Right lobe of liver (tissue), 6 donors: Measurements from ENCODE around the gene PRPF39. TPM values are rescaled to one million over a fixed set of nuclear protein-coding genes. Genes with fewer than 3 reads are reported as not detected.
A peak's percentile ranks its signal among the peaks of the same experiment; 100 is the strongest.

ENCODE experiments used
- ATAC-seq, 4 donors: fragments of 200-7000 bp; cut with Tn5 transposase; one replicate each; pipeline ENCODE4 v1.9.1; 2020; ENCODE audit warnings: mild to moderate bottlenecking in 4 of 4, moderate library complexity in 4 of 4
- DNase-seq, 3 donors: peaks; one replicate each; pipeline ENCODE4 v3.0.0-alpha.2; 2020
- H3K27ac ChIP-seq, 3 donors: fragments of 200-600 bp; one replicate each; pipeline ENCODE4 v1.8.0; 2022
- H3K27me3 ChIP-seq, 2 donors: fragments of 200-600 bp; one replicate each; pipeline ENCODE4 v1.8.0; 2022
- H3K36me3 ChIP-seq, 4 donors: fragments of 200-600 bp; sonication (generic) in 1 of 4; one replicate each; pipeline versions ENCODE4 v1.5.1 to v1.8.0; 2017 to 2022; ENCODE audit warnings: control low read depth in 1 of 4
- H3K4me1 ChIP-seq, 4 donors: fragments of 200-600 bp; sonication (generic) in 1 of 4; one replicate each; pipeline versions ENCODE4 v1.5.1 to v1.8.0; 2017 to 2022; ENCODE audit warnings: control low read depth in 1 of 4
- H3K4me3 ChIP-seq, 3 donors: fragments of 200-600 bp; one replicate each; pipeline ENCODE4 v1.8.0; 2022
- H3K9me3 ChIP-seq, 4 donors: fragments of 200-600 bp; sonication (generic) in 1 of 4; one replicate each; pipeline versions ENCODE4 v1.5.1 to v1.8.0; 2017 to 2022; ENCODE audit warnings: control low read depth in 1 of 4
- POLR2A ChIP-seq: fragments of 450-650 bp; IDR thresholded peaks from one replicate; pipeline ENCODE4 v1.6.1; 2017; ENCODE audit warnings: antibody characterized with exemption, mild to moderate bottlenecking
- WGBS: methylation state at CpG from one replicate; pipeline ENCODE4 v1.1.6; 2018; ENCODE audit warnings: low coverage, low lambda C conversion rate; ENCODE audit not compliant: insufficient coverage; ENCODE audit errors: missing lambda C conversion rate; 5-methylcytosine and 5-hydroxymethylcytosine counted together
- intact Hi-C, 2 donors: fragments of 100-400 bp; cut with DNase I; formaldehyde crosslinking; loops; one replicate each; pipeline versions ENCODE4 v1.11.2 to v1.14.1; 2022
- total RNA-seq, 6 experiments: library from RNA; depleted of rRNA in 2 of 6; stranded (reverse); fragments of >200 nt in 2 of 6; fragmentation: NEBNext Ultra II Directional in 3 of 6; extraction: Animal tissue kit (Norgen Biotek cat#: 25700) in 3 of 6; gene quantifications; one replicate each; pipeline versions ENCODE4 v1.1.0 to v1.2.4, GENCODE V29; 2016 to 2023
- TF ChIP-seq, protein P1 (sequence below), 4 donors: fragments of 200-600 bp in 3 of 4; fragments of 450-650 bp in 1 of 4; IDR thresholded peaks; one replicate each; pipeline versions ENCODE4 v1.5.1 to v1.8.0; 2016 to 2022; ENCODE audit warnings: antibody characterized with exemption in 4 of 4, mild to moderate bottlenecking in 2 of 4
- donor health status: DM: no; HTN: yes; CAD: no.
- donor health status: DM: no; HTN: no; CAD: no.
- donor health status: DM: no; HTN: no; CAD: no.
- donor health status: DM: no; HTN: yes; CAD: no.
- donor health status: DM: no; HTN: yes; CAD: no.

Gene PRPF39
- total RNA-seq, 6 experiments from 2014 or later = 7.3 to 15.1 (median 10.4) TPM

DNA sequence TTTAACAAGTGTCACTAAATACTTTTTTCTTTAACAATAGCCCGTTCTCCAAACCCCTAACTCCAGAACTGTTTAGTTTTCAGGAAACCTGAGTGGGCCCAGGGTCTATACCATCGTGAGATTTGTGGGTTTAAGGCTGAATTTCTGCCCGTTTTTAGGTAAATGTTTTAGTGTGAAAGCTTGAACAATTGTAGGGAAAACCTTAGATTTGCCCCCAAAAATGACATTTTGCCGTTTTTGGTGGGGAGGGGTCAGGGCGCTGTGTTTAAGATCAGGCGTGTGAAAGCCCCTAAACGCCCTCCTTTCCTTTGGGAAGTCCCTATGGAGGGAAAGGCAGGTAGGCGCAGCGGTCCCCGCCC lies 320 bp upstream of the PRPF39 start:
- Histone ChIP-seq H3K27me3 (no peaks in the 10 kb centered on the region), H3K4me1 (peaks cover 0 to 22% (median 0%) of the 10 kb centered on the region in 4 donors), H3K36me3 (no peaks in the 10 kb centered on the region), H3K4me3 (peak overlapping the region; percentile 73 to 82 (median 73)), H3K27ac (peak overlapping the region in 2 of 3 donors; percentile 4 to 67), H3K9me3 (no peaks in the 10 kb centered on the region)
- no peak for ATAC-seq
- TF ChIP-seq, protein P1, sequence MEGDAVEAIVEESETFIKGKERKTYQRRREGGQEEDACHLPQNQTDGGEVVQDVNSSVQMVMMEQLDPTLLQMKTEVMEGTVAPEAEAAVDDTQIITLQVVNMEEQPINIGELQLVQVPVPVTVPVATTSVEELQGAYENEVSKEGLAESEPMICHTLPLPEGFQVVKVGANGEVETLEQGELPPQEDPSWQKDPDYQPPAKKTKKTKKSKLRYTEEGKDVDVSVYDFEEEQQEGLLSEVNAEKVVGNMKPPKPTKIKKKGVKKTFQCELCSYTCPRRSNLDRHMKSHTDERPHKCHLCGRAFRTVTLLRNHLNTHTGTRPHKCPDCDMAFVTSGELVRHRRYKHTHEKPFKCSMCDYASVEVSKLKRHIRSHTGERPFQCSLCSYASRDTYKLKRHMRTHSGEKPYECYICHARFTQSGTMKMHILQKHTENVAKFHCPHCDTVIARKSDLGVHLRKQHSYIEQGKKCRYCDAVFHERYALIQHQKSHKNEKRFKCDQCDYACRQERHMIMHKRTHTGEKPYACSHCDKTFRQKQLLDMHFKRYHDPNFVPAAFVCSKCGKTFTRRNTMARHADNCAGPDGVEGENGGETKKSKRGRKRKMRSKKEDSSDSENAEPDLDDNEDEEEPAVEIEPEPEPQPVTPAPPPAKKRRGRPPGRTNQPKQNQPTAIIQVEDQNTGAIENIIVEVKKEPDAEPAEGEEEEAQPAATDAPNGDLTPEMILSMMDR (IDR thresholded peaks at IDR 0.05) = no peak
- TF ChIP-seq POLR2A = no peak
- DNase-seq = no peak
- WGBS = 2% methylated on average over 5 of the region's 10 CpGs
- intact Hi-C loops = no loop called here

DNA sequence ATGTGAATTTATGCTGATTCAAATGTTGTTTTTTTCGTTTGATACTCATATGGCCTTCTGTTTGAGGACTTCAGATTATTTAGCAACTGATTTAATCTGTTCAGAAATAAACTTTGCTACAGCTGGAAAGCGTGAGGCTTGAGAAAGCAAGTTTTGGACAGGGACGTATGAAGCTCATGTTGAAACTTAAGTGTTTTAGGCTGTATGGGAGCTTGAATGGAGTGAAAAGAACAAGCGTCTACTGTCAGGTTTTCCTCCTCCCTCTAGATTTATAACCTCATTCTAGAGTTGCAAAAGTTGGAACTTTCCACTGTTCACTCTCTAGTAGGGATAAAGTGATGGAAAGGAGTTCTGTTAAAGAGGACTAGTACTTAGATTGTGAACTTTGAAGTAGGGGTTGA lies 1.0 kb downstream of the PRPF39 start:
- no peak for DNase-seq
- H3K4me1 ChIP-seq = peaks cover 0 to 22% (median 0%) of the 10 kb centered on the region in 4 donors

GRCh38 chr14:45089813-45090212 lies 5.9 kb downstream of the PRPF39 start:
- Histone ChIP-seq H3K4me3 (no peak overlapping the region), H3K27ac (no peak overlapping the region), H3K36me3 (peaks cover 0 to 3% (median 0%) of the 10 kb centered on the region in 4 donors), H3K9me3 (no peaks in the 10 kb centered on the region), H3K27me3 (no peaks in the 10 kb centered on the region), H3K4me1 (peaks cover 0 to 12% (median 0%) of the 10 kb centered on the region in 4 donors)
- intact Hi-C loops = no loop called here
- TF ChIP-seq POLR2A = no peak
- TF ChIP-seq, protein P1 (IDR thresholded peaks at IDR 0.05) = no peak
- ATAC-seq = no peak
- WGBS = 35% methylated on average over 1 of the region's 1 CpG
- no peak for DNase-seq

More for the DNA sequence above, 1.0 kb downstream of the PRPF39 start:
- Histone ChIP-seq H3K4me3 (peak overlapping the region; percentile 73 to 82 (median 73)), H3K27me3 (no peaks in the 10 kb centered on the region), H3K9me3 (no peaks in the 10 kb centered on the region), H3K27ac (no peak overlapping the region), H3K36me3 (no peaks in the 10 kb centered on the region)
- ATAC-seq = no peak
- TF ChIP-seq, protein P1 (IDR thresholded peaks at IDR 0.05) = no peak
- TF ChIP-seq POLR2A = no peak
- intact Hi-C loops = no loop called here
- WGBS = 1% methylated on average over 4 of the region's 4 CpGs

GRCh38 chr14:45091710-45092109 lies 7.8 kb downstream of the PRPF39 start:
- DNase-seq (no peak), ATAC-seq (no peak)
- H3K27me3 ChIP-seq = no peaks in the 10 kb centered on the region
- TF ChIP-seq POLR2A = no peak
- TF ChIP-seq, protein P1 (IDR thresholded peaks at IDR 0.05) = no peak
- no peaks in the 10 kb centered on the region for H3K4me1 ChIP-seq
- 84% methylated on average over 2 of the region's 2 CpGs for WGBS
- no peaks in the 10 kb centered on the region for H3K9me3 ChIP-seq
- peaks cover 0 to 18% (median 7%) of the 10 kb centered on the region in 4 donors for H3K36me3 ChIP-seq
- no peak overlapping the region for H3K27ac ChIP-seq
- intact Hi-C loops = no loop called here
- no peak overlapping the region for H3K4me3 ChIP-seq

DNA sequence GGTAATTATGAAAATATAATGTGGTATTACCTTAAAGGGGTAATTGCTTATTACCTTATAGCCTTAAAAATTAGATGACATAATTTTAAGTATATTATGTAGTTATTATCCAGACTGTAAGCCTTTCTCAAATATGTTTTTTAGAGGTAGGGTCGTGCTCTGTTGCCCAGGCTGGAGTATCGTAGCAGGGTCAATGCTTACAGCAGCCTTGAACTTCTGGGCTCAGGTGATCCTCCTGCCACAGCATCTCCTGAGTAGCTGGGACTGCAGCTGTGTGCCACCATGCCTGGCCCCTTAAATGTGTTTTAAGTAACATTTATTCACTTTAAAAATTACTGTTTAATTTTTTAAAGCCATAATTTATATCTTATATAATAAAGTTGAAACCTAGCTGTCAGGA lies 10.4 kb downstream of the PRPF39 start:
- 96% methylated on average over 2 of the region's 2 CpGs for WGBS
- no peak overlapping the region for H3K27ac ChIP-seq
- H3K9me3 ChIP-seq = no peaks in the 10 kb centered on the region
- no peak overlapping the region for H3K4me3 ChIP-seq
- H3K27me3 ChIP-seq = no peaks in the 10 kb centered on the region
- intact Hi-C loops = no loop called here
- TF ChIP-seq, protein P1 (IDR thresholded peaks at IDR 0.05) = no peak
- TF ChIP-seq POLR2A = no peak
- H3K36me3 ChIP-seq = peaks cover 0 to 33% (median 11%) of the 10 kb centered on the region in 4 donors
- H3K4me1 ChIP-seq = no peaks in the 10 kb centered on the region
- DNase-seq (no peak), ATAC-seq (no peak)
